SK-N-SH (cell line): ENCODE measurements around the gene ZNF586. TPM values are rescaled to one million over a fixed set of nuclear protein-coding genes. Genes with fewer than 3 reads are reported as not detected.

Experiments
- CTCF ChIA-PET: fragments of 300-600, 350-600 bp; formaldehyde crosslinking; extraction: SDS; loops from one replicate; lab custom pipeline; 2021; lab: Yijun Ruan, JAX
- POLR2A ChIA-PET: fragments of 350-600 bp; sonication (Branson Sonifier 250); formaldehyde crosslinking; extraction: SDS; loops from one replicate; lab custom pipeline; 2020; ENCODE audit warnings: antibody characterized with exemption, inconsistent platforms; lab: Yijun Ruan, JAX
- DNase-seq: peaks from one replicate; pipeline ENCODE4 v3.0.0; 2012
- H2AFZ ChIP-seq: fragments of 200-600 bp; sonication (generic); 2 replicates; pipeline ENCODE4 v1.8.1; 2016; ENCODE audit warnings: antibody characterized with exemption, mild to moderate bottlenecking, low read depth
- H3F3A ChIP-seq: fragments of 200-600 bp; sonication (generic); replicated peaks from 2 replicates; pipeline ENCODE3; 2016; ENCODE audit warnings: antibody characterized with exemption, mild to moderate bottlenecking; ENCODE audit not compliant: insufficient read depth
- H3K27ac ChIP-seq, 2 experiments: fragments of 200-500 bp in 1 of 2; fragments of 200-600 bp in 1 of 2; sonication (Bioruptor generic) in 1 of 2; sonication (generic), shearing (Covaris generic) in 1 of 2; 2 replicates each; pipeline versions ENCODE4 v1.5.1 to v1.6.1; 2014 to 2016; ENCODE audit warnings: low read depth in 2 of 2, inconsistent platforms in 1 of 2, low read length in 1 of 2, mild to moderate bottlenecking in 1 of 2, mixed read lengths in 1 of 2
- H3K27me3 ChIP-seq: fragments of 200-600 bp; sonication (generic), shearing (Covaris generic); 2 replicates; pipeline ENCODE4 v1.6.1; 2016; ENCODE audit warnings: mixed run types; ENCODE audit not compliant: insufficient read depth
- H3K36me3 ChIP-seq, 2 experiments: fragments of 200-500 bp in 1 of 2; fragments of 200-600 bp in 1 of 2; sonication (Bioruptor generic) in 1 of 2; sonication (generic) in 1 of 2; replicated peaks in 1 of 2; 2 replicates each; pipeline versions ENCODE3 to v1.5.1; 2014 to 2016; ENCODE audit warnings: low read length in 1 of 2, mild to moderate bottlenecking in 1 of 2; ENCODE audit not compliant: insufficient read depth in 2 of 2, control insufficient read depth in 1 of 2
- H3K4me1 ChIP-seq, 2 experiments: fragments of 200-500 bp in 1 of 2; fragments of 200-600 bp in 1 of 2; sonication (Bioruptor generic) in 1 of 2; sonication (generic), shearing (Covaris generic) in 1 of 2; 2 replicates each; pipeline versions ENCODE4 v1.5.1 to v1.6.1; 2014 to 2016; ENCODE audit warnings: low read depth in 1 of 2, low read length in 1 of 2, mixed run types in 1 of 2; ENCODE audit not compliant: insufficient read depth in 2 of 2, control insufficient read depth in 1 of 2
- H3K4me2 ChIP-seq: fragments of 200-600 bp; sonication (generic), shearing (Covaris generic); 2 replicates; pipeline ENCODE4 v1.6.1; 2017; ENCODE audit warnings: mixed run types
- H3K4me3 ChIP-seq, 2 experiments: fragments of 200-500 bp in 1 of 2; fragments of 200-600 bp in 1 of 2; sonication (Bioruptor generic) in 1 of 2; sonication (generic), shearing (Covaris generic) in 1 of 2; 2 replicates each; pipeline versions ENCODE4 v1.5.1 to v1.8.1; 2014 to 2016; ENCODE audit warnings: low read depth in 2 of 2, inconsistent platforms in 1 of 2, low read length in 1 of 2, mild to moderate bottlenecking in 1 of 2, mixed read lengths in 1 of 2, moderate library complexity in 1 of 2
- H3K79me2 ChIP-seq: fragments of 200-600 bp; sonication (generic); 2 replicates; pipeline ENCODE4 v1.8.1; 2017; ENCODE audit warnings: mild to moderate bottlenecking; ENCODE audit not compliant: insufficient read depth
- H3K9ac ChIP-seq: fragments of 200-600 bp; sonication (generic); 2 replicates; pipeline ENCODE4 v1.6.1; 2017; ENCODE audit warnings: mixed run types
- H3K9me2 ChIP-seq: fragments of 200-600 bp; sonication (generic); 2 replicates; pipeline ENCODE4 v1.6.1; 2017; ENCODE audit warnings: mixed run types
- H3K9me3 ChIP-seq: fragments of 200-600 bp; sonication (generic); 2 replicates; pipeline ENCODE4 v1.6.1; 2017; ENCODE audit warnings: mixed run types, mild to moderate bottlenecking, moderate library complexity
- H4K20me1 ChIP-seq: fragments of 200-600 bp; sonication (generic); 2 replicates; pipeline ENCODE4 v1.6.1; 2017; ENCODE audit warnings: mild to moderate bottlenecking, mixed run types; ENCODE audit not compliant: insufficient read depth
- CHD2 ChIP-seq: fragments of 150-350 bp; IDR thresholded peaks from 2 replicates; pipeline ENCODE4 v1.6.1; 2018; ENCODE audit warnings: low read length; ENCODE audit not compliant: partially characterized antibody
- FOXJ3 ChIP-seq: sonication (generic); formaldehyde crosslinking; IDR thresholded peaks from 2 replicates; pipeline ENCODE4 v1.5.1; 2020; ENCODE audit warnings: mild to moderate bottlenecking, missing genetic modification reagents
- GABPA ChIP-seq: IDR thresholded peaks from 2 replicates; pipeline ENCODE4 v1.4.0; 2012; ENCODE audit warnings: low read depth, mild to moderate bottlenecking
- JUND ChIP-seq: IDR thresholded peaks from 2 replicates; pipeline ENCODE4 v1.4.0; 2012
- MEF2A ChIP-seq: IDR thresholded peaks from 2 replicates; pipeline ENCODE4 v1.4.0; 2012; ENCODE audit warnings: low read depth, borderline replicate concordance
- MXI1 ChIP-seq: IDR thresholded peaks from 2 replicates; pipeline ENCODE4 v1.6.1; 2012; ENCODE audit warnings: mild to moderate bottlenecking, low read depth, low read length, improper control_type of control experiment
- POLR2AphosphoS5 ChIP-seq: IDR thresholded peaks from 2 replicates; pipeline ENCODE4 v1.6.1; 2012; ENCODE audit warnings: low read depth, low read length
- RAD21 ChIP-seq: IDR thresholded peaks from 2 replicates; pipeline ENCODE4 v1.6.1; 2012; ENCODE audit warnings: mild to moderate bottlenecking, low read length
- SMC3 ChIP-seq: IDR thresholded peaks from 2 replicates; pipeline ENCODE4 v1.6.1; 2012; ENCODE audit warnings: low read depth, low read length, improper control_type of control experiment
- TAF1 ChIP-seq: IDR thresholded peaks from 2 replicates; pipeline ENCODE4 v1.6.1; 2012; ENCODE audit warnings: low read depth, mild to moderate bottlenecking, low read length, moderate library complexity, borderline replicate concordance
- YY1 ChIP-seq: IDR thresholded peaks from 2 replicates; pipeline ENCODE4 v1.4.0; 2012; ENCODE audit warnings: low read depth, mild to moderate bottlenecking
- WGBS: methylation state at CpG from one replicate; pipeline ENCODE4 v1.1.6; 2017; ENCODE audit warnings: low lambda C conversion rate; 5-methylcytosine and 5-hydroxymethylcytosine counted together
- polyA plus RNA-seq, 3 experiments: library from polyadenylated mRNA; depleted of rRNA; stranded (reverse); fragments of >200 nt; gene quantifications; 2 replicates each; pipeline ENCODE4 v1.2.3, GENCODE V29; 2012
- TF ChIP-seq, protein P1 (sequence below): IDR thresholded peaks from 2 replicates; pipeline ENCODE4 v1.6.1; 2012; ENCODE audit warnings: mild to moderate bottlenecking, low read depth, low read length, moderate library complexity
- TF ChIP-seq, protein P2 (sequence below): IDR thresholded peaks from 2 replicates; pipeline ENCODE4 v1.4.0; 2012; ENCODE audit warnings: low read depth, borderline replicate concordance
- TF ChIP-seq, protein P3 (sequence below): fragments of 200-600 bp; sonication (generic); IDR thresholded peaks from 2 replicates; pipeline ENCODE4 v1.6.1; 2017; ENCODE audit warnings: antibody characterized with exemption, mild to moderate bottlenecking, moderate library complexity

ZNF586 gene
- polyA plus RNA-seq, 1 of the 3 experiments (the other 2 are of a cell fraction) = 3.5 TPM

DNA sequence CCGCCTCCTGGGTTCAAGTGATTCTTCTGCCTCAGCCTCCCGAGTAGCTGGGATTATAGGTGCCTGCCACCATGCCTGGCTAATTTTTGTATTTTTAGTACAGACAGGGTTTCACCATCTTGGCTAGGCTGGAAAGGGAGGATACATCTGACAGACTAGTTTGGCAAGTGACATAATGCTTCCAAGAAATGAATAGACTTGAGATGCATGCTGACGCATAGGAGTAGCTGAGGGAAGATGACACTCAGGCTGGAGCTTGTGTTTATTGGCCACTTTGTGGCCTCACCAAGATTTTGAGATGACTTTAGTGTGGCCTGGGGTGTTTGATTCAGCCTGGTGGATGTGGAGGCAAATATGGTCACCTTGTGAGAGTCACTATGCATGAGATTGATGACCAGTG lies 4.0 kb downstream of the ZNF586 start:
- H3K27me3 ChIP-seq = no peaks in the 10 kb centered on the region
- H3K27ac ChIP-seq = no peak overlapping the region
- H3K79me2 ChIP-seq = peaks cover 64% of the 10 kb centered on the region
- H3K4me2 ChIP-seq = no peak overlapping the region
- H3K36me3 ChIP-seq = peaks cover 12 to 15% of the 10 kb centered on the region in 2 experiments
- TF ChIP-seq MXI1 (no peak), TAF1 (no peak), MEF2A (no peak), YY1 (no peak), JUND (no peak), FOXJ3 (CRISPR knock-in tag) (no peak), RAD21 (no peak), GABPA (no peak), SMC3 (no peak), POLR2AphosphoS5 (no peak), CHD2 (no peak)
- TF ChIP-seq, protein P1, sequence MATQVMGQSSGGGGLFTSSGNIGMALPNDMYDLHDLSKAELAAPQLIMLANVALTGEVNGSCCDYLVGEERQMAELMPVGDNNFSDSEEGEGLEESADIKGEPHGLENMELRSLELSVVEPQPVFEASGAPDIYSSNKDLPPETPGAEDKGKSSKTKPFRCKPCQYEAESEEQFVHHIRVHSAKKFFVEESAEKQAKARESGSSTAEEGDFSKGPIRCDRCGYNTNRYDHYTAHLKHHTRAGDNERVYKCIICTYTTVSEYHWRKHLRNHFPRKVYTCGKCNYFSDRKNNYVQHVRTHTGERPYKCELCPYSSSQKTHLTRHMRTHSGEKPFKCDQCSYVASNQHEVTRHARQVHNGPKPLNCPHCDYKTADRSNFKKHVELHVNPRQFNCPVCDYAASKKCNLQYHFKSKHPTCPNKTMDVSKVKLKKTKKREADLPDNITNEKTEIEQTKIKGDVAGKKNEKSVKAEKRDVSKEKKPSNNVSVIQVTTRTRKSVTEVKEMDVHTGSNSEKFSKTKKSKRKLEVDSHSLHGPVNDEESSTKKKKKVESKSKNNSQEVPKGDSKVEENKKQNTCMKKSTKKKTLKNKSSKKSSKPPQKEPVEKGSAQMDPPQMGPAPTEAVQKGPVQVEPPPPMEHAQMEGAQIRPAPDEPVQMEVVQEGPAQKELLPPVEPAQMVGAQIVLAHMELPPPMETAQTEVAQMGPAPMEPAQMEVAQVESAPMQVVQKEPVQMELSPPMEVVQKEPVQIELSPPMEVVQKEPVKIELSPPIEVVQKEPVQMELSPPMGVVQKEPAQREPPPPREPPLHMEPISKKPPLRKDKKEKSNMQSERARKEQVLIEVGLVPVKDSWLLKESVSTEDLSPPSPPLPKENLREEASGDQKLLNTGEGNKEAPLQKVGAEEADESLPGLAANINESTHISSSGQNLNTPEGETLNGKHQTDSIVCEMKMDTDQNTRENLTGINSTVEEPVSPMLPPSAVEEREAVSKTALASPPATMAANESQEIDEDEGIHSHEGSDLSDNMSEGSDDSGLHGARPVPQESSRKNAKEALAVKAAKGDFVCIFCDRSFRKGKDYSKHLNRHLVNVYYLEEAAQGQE = no peak
- TF ChIP-seq, protein P2, sequence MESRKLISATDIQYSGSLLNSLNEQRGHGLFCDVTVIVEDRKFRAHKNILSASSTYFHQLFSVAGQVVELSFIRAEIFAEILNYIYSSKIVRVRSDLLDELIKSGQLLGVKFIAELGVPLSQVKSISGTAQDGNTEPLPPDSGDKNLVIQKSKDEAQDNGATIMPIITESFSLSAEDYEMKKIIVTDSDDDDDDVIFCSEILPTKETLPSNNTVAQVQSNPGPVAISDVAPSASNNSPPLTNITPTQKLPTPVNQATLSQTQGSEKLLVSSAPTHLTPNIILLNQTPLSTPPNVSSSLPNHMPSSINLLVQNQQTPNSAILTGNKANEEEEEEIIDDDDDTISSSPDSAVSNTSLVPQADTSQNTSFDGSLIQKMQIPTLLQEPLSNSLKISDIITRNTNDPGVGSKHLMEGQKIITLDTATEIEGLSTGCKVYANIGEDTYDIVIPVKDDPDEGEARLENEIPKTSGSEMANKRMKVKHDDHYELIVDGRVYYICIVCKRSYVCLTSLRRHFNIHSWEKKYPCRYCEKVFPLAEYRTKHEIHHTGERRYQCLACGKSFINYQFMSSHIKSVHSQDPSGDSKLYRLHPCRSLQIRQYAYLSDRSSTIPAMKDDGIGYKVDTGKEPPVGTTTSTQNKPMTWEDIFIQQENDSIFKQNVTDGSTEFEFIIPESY = no peak
- TF ChIP-seq, protein P3, sequence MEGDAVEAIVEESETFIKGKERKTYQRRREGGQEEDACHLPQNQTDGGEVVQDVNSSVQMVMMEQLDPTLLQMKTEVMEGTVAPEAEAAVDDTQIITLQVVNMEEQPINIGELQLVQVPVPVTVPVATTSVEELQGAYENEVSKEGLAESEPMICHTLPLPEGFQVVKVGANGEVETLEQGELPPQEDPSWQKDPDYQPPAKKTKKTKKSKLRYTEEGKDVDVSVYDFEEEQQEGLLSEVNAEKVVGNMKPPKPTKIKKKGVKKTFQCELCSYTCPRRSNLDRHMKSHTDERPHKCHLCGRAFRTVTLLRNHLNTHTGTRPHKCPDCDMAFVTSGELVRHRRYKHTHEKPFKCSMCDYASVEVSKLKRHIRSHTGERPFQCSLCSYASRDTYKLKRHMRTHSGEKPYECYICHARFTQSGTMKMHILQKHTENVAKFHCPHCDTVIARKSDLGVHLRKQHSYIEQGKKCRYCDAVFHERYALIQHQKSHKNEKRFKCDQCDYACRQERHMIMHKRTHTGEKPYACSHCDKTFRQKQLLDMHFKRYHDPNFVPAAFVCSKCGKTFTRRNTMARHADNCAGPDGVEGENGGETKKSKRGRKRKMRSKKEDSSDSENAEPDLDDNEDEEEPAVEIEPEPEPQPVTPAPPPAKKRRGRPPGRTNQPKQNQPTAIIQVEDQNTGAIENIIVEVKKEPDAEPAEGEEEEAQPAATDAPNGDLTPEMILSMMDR = no peak
- 100% methylated on average over 3 of the region's 3 CpGs for WGBS
- no peaks in the 10 kb centered on the region for H4K20me1 ChIP-seq
- no peak overlapping the region for H3K9ac ChIP-seq
- no peak overlapping the region for H3K4me3 ChIP-seq
- ChIA-PET POLR2A (no interaction called here), CTCF (no interaction called here)
- H3K4me1 ChIP-seq = no peaks in the 10 kb centered on the region
- H3K9me3 ChIP-seq = no peaks in the 10 kb centered on the region
- peaks cover 3% of the 10 kb centered on the region for H3F3A ChIP-seq
- no peak for DNase-seq
- H3K9me2 ChIP-seq = no peaks in the 10 kb centered on the region
- H2AFZ ChIP-seq = no peak overlapping the region
